GM12864 (cell line): ENCODE measurements around the gene ZNF280B.
"Not testable (repeated sequence)": the region's sequence is repeated elsewhere in the genome, so short reads cannot be mapped to it uniquely, and the experiment has no call there.

ENCODE experiments used
- DNase-seq: peaks from one replicate; pipeline ENCODE4 v3.0.0-alpha.2; 2011; ENCODE audit warnings: low read depth
- H3K4me3 ChIP-seq: 2 replicates; pipeline ENCODE4 v1.5.1; 2011; ENCODE audit warnings: mild to moderate bottlenecking, low read depth, low read length, control low read depth
- TF ChIP-seq, protein P1 (sequence below): IDR thresholded peaks from 2 replicates; pipeline ENCODE4 v1.5.1; 2011; ENCODE audit warnings: low read depth, mild to moderate bottlenecking, moderate library complexity, low read length, control low read depth, inconsistent platforms; ENCODE audit errors: missing control alignments

Gene ZNF280B

GRCh38 chr22:22534604-22535415 lies 26.3 kb upstream of the ZNF280B start:
- TF ChIP-seq, protein P1, sequence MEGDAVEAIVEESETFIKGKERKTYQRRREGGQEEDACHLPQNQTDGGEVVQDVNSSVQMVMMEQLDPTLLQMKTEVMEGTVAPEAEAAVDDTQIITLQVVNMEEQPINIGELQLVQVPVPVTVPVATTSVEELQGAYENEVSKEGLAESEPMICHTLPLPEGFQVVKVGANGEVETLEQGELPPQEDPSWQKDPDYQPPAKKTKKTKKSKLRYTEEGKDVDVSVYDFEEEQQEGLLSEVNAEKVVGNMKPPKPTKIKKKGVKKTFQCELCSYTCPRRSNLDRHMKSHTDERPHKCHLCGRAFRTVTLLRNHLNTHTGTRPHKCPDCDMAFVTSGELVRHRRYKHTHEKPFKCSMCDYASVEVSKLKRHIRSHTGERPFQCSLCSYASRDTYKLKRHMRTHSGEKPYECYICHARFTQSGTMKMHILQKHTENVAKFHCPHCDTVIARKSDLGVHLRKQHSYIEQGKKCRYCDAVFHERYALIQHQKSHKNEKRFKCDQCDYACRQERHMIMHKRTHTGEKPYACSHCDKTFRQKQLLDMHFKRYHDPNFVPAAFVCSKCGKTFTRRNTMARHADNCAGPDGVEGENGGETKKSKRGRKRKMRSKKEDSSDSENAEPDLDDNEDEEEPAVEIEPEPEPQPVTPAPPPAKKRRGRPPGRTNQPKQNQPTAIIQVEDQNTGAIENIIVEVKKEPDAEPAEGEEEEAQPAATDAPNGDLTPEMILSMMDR, result no peak
- DNase-seq, result no peak
- H3K4me3 ChIP-seq, result no peak overlapping the region

GRCh38 chr22:22533863-22534262 lies 25.3 kb upstream of the ZNF280B start:
- H3K4me3 ChIP-seq, result no peak overlapping the region
- no peak for DNase-seq
- TF ChIP-seq, protein P1, result no peak

DNA sequence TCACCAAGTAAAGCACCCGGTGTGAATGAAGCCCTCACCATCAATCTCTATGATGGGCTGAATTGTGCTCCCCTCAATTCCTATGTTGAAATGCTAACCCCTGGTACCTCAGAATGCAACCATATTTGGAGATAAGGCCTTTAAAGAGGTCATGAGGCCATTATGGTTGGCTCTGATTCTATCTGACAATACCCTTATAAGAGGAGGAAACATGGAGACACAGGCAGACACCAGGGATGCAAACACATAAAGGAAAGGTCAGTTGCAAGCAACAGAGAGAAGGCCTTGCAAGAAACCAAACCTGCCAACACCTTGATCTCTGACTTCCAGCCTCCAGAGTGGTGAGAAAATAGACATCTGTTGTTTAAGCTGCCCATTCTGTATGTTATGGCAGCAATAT lies 24.9 kb upstream of the ZNF280B start:
- no peak for DNase-seq
- TF ChIP-seq, protein P1, result no peak
- no peak overlapping the region for H3K4me3 ChIP-seq

DNA sequence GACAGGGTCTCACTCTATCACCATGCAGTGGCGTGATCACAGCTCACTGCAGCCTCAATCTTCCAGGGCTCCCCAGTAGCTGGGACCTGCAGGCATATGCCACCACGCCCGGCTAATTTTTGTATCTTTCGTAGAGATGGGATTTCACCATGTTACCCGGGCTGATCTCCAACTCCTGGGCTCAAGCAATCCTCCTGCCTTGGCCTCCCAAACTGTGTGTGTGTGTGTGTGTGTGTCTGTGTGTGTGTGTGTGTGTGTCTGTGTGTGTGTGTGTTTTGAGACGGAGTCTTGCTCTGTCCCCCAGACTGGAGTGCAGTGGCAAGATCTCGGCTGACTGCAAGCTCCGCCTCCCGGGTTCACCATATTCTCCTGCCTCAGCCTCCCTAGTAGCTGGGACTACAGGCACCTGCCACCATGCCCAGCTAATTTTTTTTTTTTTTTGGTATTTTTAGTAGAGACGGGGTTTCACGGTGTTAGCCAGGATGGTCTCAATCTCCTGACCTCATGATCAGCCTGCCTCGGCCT lies 24.1 kb upstream of the ZNF280B start:
- not testable (repeated sequence) for DNase-seq, H3K4me3 ChIP-seq

- H3K4me3 ChIP-seq, result no peak overlapping the region
- TF ChIP-seq, protein P1, result no peak
- DNase-seq, result no peak
Observed at GRCh38 chr22:22531770-22532546, 23.4 kb upstream of the ZNF280B start.

DNA sequence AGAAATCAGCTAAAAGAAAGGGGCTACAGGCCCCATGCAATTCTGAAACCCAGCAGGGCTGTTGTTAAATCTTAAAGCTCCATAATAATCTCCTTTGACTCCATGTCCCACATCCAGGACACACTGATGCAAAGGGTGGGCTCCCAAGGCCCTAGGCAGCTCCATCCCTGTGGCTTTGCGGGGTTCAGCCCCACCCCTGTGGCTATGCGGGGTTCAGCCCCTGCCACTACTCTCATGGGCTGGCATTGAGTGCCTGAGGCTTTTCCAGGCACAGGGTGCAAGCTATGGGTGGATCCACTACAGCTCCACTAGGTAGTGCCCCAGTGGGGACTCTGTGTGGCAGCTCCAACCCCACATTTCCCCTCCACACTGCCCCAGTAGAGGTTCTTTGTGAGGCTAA lies 20.2 kb upstream of the ZNF280B start:
- no peak for DNase-seq
- TF ChIP-seq, protein P1, result no peak
- no peak overlapping the region for H3K4me3 ChIP-seq

DNA sequence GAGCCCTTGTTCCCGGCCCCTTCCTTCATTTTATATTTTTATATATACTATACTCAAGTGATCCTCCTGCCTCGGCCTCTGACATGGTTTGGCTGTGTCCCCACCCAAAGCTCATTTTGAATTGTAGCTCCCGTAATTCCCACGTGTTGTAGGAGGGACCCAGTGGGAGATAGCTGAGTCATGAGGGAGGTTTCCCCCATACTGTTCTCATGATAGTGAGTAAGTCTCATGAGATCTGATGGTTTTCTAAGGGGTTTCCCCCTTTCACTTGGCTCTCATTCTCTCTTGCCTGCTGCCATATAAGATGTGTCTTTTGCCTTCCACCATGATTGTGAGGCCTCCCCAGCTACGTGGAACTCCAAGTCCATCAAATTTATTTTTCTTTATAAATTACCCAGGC lies 18.8 kb upstream of the ZNF280B start:
- no peak for DNase-seq
- H3K4me3 ChIP-seq, result no peak overlapping the region
- TF ChIP-seq, protein P1, result no peak
